ENCODE measurements around the gene LONP2. TPM values are rescaled to one million over a fixed set of nuclear protein-coding genes. Genes with fewer than 3 reads are reported as not detected.

The LONP2 gene
- total and polyA plus RNA-seq, 2 of the 13 experiments (the other 11 are each of a cell fraction or from before 2014, with no cell fraction given): 39.2 to 63.3 TPM

DNA sequence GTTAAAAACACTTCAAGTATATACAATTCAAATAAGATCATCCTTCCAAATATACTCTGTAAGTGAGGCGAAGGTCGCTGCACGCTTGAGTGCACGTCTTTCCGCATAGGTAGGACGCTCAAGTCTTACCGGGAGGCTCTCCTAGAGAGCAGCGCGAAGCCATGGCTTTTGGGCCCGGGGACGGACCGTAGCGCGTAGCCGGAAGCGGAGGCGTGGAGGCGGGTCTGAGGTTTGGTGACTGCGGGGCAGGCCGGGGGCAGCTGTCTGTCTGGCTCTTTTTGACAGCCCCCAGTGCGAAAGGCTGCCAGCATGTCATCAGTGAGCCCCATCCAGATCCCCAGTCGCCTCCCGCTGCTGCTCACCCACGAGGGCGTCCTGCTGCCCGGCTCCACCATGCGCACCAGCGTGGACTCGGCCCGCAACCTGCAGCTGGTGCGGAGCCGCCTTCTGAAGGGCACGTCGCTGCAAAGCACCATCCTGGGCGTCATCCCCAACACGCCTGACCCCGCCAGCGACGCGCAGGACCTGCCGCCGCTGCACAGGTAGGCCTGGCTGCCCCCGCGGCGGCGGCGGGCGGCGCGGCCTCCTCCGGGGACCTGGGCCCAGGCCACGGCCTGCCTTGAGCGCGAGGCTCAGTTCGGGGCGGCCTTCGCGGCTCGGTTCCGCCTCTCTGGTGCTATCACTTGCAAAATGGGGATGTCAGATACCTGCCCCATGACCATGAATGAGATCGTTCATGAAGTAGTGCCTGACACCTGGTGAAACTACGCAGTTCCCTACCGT is at the start of gene LONP2 (continued):
- TF ChIP-seq, protein P1, sequence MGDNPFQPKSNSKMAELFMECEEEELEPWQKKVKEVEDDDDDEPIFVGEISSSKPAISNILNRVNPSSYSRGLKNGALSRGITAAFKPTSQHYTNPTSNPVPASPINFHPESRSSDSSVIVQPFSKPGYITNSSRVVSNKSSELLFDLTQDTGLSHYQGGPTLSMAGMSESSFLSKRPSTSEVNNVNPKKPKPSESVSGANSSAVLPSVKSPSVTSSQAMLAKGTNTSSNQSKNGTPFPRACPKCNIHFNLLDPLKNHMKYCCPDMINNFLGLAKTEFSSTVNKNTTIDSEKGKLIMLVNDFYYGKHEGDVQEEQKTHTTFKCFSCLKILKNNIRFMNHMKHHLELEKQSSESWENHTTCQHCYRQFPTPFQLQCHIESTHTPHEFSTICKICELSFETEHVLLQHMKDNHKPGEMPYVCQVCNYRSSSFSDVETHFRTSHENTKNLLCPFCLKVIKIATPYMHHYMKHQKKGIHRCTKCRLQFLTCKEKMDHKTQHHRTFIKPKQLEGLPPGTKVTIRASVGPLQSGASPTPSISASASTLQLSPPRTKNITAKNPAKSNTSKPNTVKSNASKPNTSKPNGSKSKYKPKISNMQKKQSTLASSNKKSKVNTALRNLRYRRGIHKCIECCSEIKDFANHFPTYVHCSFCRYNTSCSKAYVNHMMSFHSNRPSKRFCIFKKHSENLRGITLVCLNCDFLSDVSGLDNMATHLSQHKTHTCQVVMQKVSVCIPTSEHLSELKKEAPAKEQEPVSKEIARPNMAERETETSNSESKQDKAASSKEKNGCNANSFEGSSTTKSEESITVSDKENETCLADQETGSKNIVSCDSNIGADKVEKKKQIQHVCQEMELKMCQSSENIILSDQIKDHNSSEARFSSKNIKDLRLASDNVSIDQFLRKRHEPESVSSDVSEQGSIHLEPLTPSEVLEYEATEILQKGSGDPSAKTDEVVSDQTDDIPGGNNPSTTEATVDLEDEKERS (CRISPR knock-in tag; IDR thresholded peaks at IDR 0.05): no peak
- peak; percentile 98 for TF ChIP-seq ELF1 (CRISPR knock-in tag; IDR thresholded peaks at IDR 0.05)
- TF ChIP-seq CHD4 (IDR thresholded peaks at IDR 0.05; ENCODE audit: borderline replicate concordance, low read length): no peak
- no peak; the same call in none of the 2 replicates for TF ChIP-seq ZNF780A (CRISPR knock-in tag; IDR thresholded peaks at IDR 0.05)
- TF ChIP-seq, protein P2, sequence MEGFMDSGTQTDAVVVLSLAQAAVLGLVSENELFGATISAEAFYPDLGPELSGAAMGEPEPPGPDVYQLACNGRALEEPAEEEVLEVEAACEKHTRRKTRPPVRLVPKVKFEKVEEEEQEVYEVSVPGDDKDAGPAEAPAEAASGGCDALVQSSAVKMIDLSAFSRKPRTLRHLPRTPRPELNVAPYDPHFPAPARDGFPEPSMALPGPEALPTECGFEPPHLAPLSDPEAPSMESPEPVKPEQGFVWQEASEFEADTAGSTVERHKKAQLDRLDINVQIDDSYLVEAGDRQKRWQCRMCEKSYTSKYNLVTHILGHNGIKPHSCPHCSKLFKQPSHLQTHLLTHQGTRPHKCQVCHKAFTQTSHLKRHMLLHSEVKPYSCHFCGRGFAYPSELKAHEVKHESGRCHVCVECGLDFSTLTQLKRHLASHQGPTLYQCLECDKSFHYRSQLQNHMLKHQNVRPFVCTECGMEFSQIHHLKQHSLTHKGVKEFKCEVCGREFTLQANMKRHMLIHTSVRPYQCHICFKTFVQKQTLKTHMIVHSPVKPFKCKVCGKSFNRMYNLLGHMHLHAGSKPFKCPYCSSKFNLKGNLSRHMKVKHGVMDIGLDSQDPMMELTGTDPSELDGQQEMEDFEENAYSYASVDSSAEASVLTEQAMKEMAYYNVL (CRISPR knock-in tag; IDR thresholded peaks at IDR 0.05; ENCODE audit: borderline replicate concordance): peak; percentile 88; the same call in 1 of the 2 replicates
- TF ChIP-seq ZNF556 (CRISPR knock-in tag; IDR thresholded peaks at IDR 0.05; ENCODE audit: borderline replicate concordance): peak; percentile 75; the same call in 1 of the 2 replicates
- peak; percentile 47; the same call in 1 of the 2 replicates for TF ChIP-seq NCOA2 (CRISPR knock-in tag; IDR thresholded peaks at IDR 0.05)
- TF ChIP-seq ZNF160 (CRISPR knock-in tag; IDR thresholded peaks at IDR 0.05): peak; percentile 43; the same call in 1 of the 2 replicates
- no peak for TF ChIP-seq ZNF841 (CRISPR knock-in tag; IDR thresholded peaks at IDR 0.05; ENCODE audit: borderline replicate concordance)
- TF ChIP-seq ZNF782 (CRISPR knock-in tag; IDR thresholded peaks at IDR 0.05; ENCODE audit: borderline replicate concordance): no peak; the same call in none of the 2 replicates
- TF ChIP-seq NFE2L1 (CRISPR knock-in tag; IDR thresholded peaks at IDR 0.05; ENCODE audit: borderline replicate concordance): no peak
- peak; percentile 55; the same call in 1 of the 2 replicates for TF ChIP-seq ONECUT2 (CRISPR knock-in tag; IDR thresholded peaks at IDR 0.05)
- TF ChIP-seq, protein P3, sequence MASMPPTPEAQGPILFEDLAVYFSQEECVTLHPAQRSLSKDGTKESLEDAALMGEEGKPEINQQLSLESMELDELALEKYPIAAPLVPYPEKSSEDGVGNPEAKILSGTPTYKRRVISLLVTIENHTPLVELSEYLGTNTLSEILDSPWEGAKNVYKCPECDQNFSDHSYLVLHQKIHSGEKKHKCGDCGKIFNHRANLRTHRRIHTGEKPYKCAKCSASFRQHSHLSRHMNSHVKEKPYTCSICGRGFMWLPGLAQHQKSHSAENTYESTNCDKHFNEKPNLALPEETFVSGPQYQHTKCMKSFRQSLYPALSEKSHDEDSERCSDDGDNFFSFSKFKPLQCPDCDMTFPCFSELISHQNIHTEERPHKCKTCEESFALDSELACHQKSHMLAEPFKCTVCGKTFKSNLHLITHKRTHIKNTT (CRISPR knock-in tag; IDR thresholded peaks at IDR 0.05): 0 out of 2 replicates have a peak, but pooled peaks have one; percentile 84
- TF ChIP-seq, protein P4, sequence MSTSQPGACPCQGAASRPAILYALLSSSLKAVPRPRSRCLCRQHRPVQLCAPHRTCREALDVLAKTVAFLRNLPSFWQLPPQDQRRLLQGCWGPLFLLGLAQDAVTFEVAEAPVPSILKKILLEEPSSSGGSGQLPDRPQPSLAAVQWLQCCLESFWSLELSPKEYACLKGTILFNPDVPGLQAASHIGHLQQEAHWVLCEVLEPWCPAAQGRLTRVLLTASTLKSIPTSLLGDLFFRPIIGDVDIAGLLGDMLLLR (CRISPR knock-in tag; IDR thresholded peaks at IDR 0.05): peak; percentile 97
- no peak for TF ChIP-seq GATA4 (IDR thresholded peaks at IDR 0.05; ENCODE audit: borderline replicate concordance, low read depth)
- TF ChIP-seq SATB2 (CRISPR knock-in tag; IDR thresholded peaks at IDR 0.05): peak; percentile 80; the same call in 1 of the 2 replicates
- peak; percentile 95 for TF ChIP-seq ZMAT3 (CRISPR knock-in tag; conservative IDR thresholded peaks at IDR 0.05)
- peak; percentile 66 for TF ChIP-seq ZNF883 (CRISPR knock-in tag; IDR thresholded peaks at IDR 0.05; ENCODE audit: not compliant biosample characterization)
- TF ChIP-seq, protein P5, sequence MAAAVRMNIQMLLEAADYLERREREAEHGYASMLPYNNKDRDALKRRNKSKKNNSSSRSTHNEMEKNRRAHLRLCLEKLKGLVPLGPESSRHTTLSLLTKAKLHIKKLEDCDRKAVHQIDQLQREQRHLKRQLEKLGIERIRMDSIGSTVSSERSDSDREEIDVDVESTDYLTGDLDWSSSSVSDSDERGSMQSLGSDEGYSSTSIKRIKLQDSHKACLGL (CRISPR knock-in tag; IDR thresholded peaks at IDR 0.05): peak; percentile 96
- TF ChIP-seq FOXA1 (IDR thresholded peaks at IDR 0.05): no peak
- no peak for TF ChIP-seq FOXA1 (CRISPR knock-in tag; IDR thresholded peaks at IDR 0.05)
